ENCODE measurements around the gene DNAAF9.
"Not testable (repeated sequence)": the region's sequence is repeated elsewhere in the genome, so short reads cannot be mapped to it uniquely, and the experiment has no call there.

Gene DNAAF9

DNA sequence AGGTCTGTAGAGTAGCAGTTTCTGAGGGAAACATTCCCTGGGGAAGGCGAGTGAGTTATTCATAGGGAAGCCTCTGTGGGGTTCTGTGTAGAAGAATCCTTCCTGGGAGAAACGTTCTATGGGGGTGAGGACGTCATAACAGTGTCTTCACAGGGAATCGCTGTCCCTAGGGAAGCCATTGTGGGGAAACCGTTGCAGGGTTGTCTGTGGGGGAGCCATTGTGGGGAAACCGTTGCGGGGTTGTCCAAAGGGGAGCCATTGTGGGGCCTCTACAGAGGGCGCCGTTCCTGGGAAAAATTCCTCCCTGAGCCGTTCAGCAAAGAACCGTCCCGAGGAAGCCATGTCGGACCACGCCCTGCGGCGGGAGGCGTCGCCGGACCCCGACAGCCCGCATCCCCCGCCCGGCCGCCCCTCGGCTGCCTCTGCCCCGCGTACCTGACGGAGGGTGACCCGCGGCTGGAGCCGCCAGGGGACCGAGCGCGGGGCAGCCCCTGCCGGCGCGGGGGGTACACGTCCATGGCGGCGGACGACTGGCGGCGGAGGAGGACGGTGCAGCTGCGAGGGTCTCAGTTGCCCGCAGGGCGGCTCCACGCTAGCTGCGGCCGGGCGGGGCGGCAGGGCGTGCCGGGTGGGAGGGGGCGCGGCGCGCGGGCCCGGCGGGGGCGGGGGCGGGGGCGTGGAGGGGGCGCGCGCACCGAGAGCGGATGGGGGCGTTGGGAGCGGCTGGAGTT is at the start of gene DNAAF9:
Gene DNAAF9 (minus strand): TSS at position 630 of the 731 bp plus-strand sequence. CDS start 112 bp downstream, at position 518.
- peak in 1 of 3 experiments; percentile 38 for DNase-seq (ENCODE audit: low read depth in 3 of 3)

DNA sequence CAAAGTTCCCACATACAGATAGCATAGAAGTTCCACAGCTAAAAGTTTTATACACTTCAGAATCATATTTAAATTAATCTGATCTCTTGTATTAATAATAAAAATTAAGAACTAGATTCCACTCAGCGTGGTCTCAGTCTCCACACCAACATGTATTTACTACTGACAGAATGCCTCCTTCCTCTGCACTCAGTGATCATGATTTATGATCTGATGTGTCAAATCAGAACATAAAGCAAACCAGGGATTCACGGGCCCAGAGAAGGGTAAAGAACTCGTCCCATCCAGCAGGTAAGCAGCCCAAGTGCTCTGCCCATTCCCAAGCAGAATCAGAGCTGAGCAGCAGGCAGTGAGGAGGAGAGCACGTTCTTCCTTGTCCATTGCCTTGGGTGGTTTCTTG is 49.2 kb upstream of the DNAAF9 start:
- DNase-seq (ENCODE audit: low read depth in 3 of 3) = no peak

DNA sequence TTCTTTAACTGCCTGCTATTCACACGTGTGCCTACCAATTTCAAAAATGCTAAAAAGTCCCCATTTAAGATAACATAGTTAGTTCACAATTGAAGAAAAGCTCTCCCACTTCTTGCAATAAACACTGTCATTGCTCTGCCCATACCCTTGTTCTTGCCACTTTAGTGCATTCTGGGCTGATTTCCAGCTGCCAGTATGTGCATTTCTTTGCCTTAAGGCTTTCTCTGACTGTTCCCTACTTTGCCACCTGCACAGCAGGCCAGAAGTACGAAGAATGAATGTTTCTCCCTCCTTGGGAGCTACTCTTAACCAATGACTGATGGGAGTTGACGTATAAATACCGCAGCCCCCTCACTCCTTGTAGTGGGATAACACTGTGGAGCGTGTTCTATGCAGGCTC is 47.4 kb upstream of the DNAAF9 start:
- DNase-seq (ENCODE audit: low read depth in 3 of 3) = no peak

DNA sequence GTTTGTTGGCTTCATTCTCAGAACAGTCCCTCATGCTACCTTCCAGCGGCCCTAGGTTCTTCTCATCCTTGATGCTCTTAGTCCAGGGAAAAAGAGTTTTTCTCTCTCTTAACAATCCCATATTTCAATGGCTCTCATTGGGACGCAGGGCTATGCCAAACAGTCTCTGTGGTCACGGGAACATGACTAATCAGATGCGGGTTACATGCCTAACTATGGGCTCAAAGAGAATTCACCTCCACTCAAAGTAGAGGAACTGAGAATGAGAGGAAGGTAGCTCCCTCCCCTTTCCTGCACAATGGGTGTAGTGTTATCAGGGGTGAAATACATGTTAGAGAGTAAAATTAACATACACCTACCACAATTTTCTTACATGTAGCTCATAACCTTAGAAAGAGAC is 45.2 kb upstream of the DNAAF9 start:
- DNase-seq (ENCODE audit: low read depth in 3 of 3) = no peak

DNA sequence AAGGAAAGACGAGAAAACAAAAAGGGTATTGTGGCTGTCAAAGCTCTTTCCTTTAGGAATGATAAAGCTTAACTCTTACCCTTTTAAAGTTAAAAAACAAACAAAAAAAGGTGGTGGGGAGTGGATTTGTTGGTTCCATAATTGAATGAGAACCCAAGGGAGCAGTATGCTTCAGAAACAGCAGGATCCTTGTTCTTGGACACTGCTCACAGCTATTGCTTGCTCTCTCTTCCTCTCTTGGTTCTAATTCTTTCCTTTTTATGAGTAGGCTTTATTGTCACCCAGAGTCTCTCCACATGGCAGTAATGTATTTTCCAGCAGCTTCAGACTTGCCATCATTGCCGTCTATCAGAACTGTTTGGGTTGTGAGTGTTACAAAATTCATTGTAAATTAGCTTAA is 44.7 kb upstream of the DNAAF9 start:
- no peak for DNase-seq (ENCODE audit: low read depth in 3 of 3)

DNA sequence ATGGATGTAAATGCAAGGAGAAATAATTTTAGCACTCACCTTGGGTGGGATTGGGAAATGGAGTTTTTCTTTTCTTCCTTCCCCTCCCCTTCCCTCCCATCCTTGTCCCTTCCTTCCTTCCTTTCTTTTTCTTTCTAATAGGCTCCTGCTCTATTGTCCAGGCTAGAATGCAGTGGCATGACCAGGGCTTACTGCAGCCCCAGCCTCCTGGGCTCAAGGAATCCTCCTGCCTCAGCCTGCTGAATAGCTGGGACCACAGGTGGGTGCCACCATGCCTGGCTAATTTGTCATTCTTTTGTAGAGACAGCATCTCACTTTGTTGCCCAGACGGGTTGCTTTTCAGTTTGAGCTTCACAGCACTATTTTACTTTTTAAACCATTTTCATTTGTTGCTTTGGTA is 41.9 kb upstream of the DNAAF9 start:
- DNase-seq (ENCODE audit: low read depth in 3 of 3) = no peak

DNA sequence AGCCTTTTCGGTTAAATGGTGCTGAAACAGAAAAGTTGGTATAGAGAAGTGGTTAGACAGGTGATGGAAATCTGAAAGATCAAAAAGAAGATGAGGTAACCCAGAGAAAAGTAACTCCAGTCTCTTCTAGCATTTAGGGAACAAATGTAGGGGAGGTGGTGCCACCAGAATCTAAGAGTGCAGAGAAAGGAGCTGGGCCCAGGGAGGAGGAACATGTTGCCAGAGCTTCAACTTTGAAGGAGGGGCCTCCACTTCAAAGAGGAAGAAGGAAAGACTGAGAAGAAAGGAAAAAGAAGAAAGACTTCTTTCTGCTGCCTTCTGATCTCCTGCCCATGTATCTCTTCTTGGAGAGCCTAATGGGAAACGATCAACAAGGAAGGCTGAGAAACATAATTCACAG is 39.9 kb upstream of the DNAAF9 start:
- no peak for DNase-seq (ENCODE audit: low read depth in 3 of 3)

DNA sequence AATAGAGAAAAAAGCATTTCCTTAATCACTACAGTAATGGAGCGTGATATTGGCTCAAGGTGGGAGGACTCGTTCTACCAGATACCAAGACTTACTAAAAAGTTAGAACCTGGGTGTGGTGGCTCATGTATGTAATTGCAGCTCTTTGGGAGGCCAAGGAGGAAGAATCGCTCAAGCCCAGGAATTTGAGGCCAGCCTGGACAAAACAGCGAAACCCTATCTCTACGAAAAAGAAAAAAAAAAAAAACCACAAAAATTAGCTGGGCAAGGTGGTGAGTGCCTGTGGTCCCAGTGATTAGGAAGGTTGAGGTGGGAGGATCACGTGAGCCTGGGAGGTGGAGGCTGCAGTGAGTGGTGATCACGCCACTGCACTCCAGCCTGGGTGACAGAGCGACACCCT is 39.3 kb upstream of the DNAAF9 start:
- DNase-seq (ENCODE audit: low read depth in 3 of 3) = no peak

DNA sequence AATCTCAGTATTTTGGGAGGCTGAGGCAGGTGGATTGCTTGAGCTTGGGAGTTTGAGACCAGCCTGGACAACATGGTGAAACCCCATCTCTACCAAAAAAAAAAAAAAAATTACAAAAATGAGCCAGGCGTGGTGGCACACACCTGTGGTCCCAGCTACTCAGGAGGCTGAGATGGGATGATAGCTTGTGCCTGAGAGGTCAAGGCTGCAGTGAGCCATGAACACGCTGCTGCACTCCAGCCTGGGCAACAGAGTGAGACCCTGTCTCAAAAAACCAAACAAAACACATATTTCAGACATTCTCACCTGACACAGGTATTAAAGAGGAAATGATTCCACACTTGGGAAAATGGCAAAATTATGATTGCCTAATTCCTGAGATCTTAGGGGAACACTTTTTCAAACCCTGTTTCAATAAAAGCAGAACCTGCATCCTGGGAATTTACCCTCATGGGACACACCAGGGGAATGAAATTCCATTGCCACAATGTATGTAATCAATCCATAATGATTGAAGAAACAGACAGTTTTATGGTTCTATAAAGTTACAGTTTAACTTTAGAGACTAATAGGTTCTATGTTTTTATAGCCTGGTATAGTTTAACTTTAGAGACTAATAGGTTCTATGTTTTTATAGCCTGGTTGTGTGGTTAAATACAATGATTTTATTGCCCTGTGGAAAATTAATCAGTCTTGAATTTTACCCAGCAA is 29.6 kb upstream of the DNAAF9 start:
- no peak for DNase-seq (ENCODE audit: low read depth in 3 of 3)

DNA sequence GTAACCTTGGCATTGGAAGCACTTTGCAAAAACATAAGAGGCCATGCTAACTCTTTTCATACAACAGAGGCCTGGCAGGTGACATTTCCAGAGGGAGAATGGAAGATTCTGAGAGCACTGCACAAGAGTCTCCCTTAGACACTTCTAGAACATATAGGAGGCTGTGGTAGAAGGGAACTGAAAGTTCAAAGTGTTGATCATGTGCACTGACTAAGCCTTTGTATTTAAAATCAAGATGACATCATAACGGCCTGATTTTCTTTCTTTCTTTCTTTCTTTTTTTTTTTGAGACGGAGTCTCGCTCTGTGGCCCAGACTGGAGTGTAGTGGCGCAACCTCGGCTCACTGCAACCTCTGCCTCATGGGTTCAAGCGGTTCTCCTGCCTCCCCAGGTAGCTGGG is 26.8 kb upstream of the DNAAF9 start:
- DNase-seq (ENCODE audit: low read depth in 3 of 3) = no peak

DNA sequence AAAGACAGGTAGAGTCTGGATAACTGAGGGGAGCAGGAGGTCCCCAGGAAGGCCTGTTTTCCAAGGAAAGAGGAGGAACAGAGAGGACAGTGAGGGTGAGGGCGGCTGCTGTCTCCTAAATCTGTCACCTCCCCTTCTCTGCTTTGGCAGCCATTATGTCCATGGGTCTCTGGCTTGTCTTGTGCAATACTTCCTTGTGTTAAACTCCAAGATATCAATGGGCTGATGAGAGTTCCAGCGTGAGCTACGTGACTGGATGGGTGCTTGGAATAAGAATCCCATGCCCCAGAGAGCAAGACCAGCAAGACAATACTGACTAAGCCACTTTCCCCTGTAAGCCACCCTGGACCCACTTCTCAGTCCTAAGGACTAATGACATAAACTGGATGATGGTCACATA is 26.3 kb upstream of the DNAAF9 start:
- no peak for DNase-seq (ENCODE audit: low read depth in 3 of 3)

DNA sequence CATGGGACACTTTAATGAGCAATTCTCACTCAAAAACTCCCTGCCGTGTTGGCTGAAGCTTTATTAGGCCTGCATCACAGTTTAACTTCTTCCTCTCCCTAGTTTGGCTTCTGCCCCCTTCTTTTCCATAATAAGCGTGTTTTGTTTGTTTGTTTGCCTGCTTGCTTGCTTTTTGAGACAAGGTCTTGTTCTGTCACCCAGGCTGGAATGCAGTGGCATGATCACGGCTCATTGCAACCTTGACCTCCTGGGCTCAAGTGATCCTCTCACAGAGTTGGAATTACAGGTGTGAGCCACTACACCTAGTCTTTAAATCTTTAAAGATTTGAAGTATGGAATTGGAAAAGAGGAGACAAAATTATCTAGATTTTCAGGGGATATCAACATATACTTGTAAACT is 25.4 kb upstream of the DNAAF9 start:
- no peak for DNase-seq (ENCODE audit: low read depth in 3 of 3)

DNA sequence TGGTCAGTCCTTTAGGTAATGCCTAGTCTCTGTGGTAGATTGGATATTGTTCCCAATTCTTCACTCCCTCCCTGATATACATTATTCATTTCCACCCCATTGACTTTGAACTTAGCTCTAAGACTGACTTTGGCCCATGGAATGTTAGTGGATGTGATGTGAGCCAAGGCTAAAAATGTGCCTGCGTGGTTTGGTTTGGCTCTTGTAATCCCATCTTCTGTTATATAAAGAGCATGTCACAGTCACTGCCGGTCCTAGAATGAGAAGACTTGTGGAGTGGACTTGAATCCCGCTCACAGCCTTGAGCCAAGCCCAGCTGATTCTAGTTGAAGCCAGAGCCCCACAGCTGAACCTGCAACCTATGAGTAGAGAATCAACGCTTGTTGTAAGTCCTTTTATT is 23.6 kb upstream of the DNAAF9 start:
- no peak for DNase-seq (ENCODE audit: low read depth in 3 of 3)

DNA sequence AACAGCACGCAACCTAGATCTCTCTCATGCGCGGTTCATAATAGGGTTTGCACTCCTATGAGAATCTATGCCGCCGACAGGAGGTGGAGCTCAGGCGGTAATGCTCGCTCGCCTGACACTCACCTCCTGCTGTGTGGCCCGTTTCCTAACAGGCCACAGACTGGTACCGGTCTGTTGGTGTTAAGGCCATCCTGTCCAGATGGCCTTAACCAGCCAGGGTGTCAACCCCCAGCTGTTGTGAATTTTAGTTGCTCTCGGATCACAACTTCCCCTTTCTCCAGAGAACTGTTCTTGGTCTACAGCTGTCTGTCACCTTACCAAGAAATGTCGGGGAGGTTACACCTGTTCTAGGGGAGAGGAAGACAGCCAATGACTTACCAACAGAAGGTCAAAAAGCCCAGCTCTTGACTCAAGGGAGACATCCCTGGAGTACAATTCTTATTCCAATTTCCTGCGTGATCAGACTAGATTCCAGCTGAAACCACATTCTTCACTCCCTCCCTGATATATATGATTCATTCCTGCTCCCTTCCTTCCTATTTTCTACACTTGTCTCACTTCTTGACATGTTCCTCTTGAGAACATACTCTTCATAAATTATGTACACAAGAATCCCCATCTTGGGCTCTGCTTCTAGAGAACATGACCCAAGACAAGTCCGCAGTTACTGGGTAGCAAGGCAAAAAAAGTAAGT is 23.1 kb upstream of the DNAAF9 start:
- DNase-seq (ENCODE audit: low read depth in 3 of 3) = no peak

DNA sequence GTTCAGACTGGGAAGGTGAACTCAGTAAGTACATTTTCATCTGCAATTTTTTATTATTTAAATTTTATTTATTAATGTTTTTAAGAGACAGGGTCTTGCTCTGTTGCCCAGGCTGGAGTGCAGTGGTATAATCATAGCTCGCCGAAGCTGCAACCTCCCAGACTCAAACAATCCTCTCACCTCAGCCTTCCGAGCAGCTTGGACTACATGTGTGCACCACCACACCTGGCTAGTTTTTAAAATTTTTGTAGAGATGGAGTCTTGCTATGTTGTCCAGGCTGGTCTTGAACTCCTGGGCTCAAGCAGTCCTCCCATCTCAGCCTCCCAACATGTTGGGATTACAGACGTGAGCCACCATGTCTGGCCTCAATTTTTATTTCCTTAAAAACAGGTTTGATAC is 19.3 kb upstream of the DNAAF9 start:
- not testable (repeated sequence) for DNase-seq (ENCODE audit: low read depth in 3 of 3)

DNA sequence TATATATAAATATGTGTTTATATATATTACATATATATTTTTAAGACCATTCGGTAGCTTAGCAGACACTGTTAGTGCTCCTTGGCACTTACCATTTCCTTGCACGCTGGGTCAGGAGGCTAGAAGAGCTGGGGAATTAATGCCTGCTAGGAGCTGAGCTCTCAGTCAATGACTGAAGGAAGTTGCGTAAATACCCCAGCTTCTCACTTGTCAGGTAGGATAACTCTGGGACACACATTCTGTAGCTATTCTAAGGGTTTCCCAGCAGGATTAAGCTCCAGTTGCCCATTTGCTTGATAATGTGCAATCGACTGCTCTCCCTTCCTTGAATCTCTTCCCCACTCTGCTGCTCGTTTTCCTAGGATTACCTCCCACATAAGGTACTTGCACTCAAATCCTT is 15.7 kb upstream of the DNAAF9 start:
- DNase-seq (ENCODE audit: low read depth in 3 of 3) = no peak

DNA sequence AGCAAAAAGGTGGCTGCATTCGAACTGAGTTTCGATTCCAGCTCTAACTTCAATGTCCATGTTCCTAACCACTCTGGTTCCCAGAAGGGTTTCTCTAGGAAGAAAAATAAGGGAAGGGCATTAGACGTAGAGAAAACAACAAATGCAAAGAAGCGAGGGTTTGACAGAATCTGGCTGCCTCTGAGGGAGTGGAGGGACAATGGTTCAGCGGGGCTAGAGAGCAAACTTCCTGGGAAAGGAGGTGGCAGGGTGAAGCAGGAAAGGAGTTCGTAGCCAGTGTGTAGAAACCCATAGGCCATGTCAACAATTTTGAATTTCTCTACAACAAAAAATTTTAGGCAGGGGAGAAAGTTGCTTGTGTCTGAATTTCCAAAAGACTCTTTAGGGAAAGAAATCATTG is 14.5 kb upstream of the DNAAF9 start:
- no peak for DNase-seq (ENCODE audit: low read depth in 3 of 3)

DNA sequence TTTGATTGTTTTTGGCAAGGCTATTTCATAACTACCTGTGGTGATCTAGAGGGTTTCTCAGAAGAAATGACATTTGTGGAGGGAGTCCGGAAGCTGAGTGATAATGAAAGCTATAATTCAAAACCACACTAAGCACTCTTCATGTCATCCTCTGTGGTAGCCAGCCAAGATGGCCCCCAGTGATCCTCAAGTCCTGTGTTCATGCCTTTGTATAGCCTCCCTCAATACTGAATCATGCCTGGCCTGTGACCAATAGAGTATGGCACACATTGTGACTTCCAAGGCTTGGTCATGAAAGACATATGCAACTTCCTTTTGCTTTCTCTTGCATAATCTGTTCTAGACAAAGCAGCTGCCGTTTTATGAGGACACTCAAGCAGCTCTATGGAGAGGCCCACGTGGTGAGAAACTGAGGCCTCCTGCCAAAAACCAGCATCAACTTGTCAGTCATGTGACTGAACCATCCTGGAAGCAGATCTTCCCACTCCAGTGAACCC is 12.8 kb upstream of the DNAAF9 start:
- DNase-seq (ENCODE audit: low read depth in 3 of 3) = peak in 2 of 3 experiments; percentile 28 to 32

DNA sequence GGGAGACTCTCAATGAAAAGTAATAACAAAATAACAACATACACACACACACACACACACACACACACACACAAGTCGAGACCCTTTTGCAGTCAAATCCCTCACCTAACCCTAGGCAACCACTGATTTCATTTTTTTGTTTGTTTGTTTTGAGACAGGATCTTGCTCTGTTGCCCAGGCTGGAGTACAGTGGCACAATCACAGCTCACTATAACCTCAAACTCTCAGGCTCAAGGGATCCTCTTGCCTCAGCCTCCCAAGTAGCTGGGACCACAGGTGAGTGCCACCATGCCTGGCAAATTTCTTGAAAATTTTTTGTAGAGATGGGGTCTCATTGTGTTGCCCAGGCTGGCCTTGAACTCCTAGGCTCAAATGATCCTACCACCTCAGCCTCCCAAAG is 10.7 kb upstream of the DNAAF9 start:
- DNase-seq (ENCODE audit: low read depth in 3 of 3) = not testable (repeated sequence)

DNA sequence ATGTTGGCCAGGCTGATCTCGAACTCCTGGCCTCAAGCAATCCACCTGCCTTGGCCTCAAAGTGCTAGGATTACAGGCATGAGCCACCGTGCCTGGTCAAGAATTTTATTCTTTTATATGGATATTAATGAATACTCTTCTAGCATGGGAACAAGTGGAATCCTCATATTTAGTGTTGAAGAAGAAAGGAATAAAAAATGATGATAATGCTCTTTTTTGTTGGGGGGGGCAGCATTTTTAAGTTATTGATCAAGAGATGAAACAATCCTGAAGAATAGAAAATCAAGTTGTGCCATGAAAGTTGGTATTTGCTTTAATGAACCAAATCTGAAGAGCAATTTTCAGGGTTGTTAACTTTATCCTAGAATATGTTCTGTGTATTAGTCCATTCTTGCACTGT is 6.7 kb upstream of the DNAAF9 start:
- DNase-seq (ENCODE audit: low read depth in 3 of 3) = no peak

DNA sequence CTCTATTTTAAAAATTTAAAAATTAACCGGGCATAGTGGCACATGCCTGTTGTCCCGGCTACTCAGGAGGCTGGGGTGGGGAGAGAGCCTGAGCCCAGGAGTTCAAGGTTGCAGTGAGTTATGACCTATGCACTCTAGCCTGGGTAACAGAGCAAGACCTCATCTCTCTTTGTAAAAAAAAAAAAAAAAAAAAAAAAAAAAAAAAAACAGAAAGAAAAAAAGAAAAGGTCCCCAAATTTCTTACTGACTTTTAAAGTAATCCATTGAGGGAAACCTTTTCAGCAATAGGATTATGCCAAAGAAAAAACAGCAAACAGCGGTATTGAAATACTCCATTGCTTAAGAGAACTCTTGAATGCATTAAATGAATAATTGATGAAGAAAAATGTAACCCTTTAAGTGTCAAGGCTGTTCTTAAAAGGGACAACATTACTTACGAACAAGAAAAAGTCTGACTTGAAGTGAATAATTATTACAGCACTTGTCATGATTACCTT is 6.0 kb upstream of the DNAAF9 start:
- no peak for DNase-seq (ENCODE audit: low read depth in 3 of 3)

DNA sequence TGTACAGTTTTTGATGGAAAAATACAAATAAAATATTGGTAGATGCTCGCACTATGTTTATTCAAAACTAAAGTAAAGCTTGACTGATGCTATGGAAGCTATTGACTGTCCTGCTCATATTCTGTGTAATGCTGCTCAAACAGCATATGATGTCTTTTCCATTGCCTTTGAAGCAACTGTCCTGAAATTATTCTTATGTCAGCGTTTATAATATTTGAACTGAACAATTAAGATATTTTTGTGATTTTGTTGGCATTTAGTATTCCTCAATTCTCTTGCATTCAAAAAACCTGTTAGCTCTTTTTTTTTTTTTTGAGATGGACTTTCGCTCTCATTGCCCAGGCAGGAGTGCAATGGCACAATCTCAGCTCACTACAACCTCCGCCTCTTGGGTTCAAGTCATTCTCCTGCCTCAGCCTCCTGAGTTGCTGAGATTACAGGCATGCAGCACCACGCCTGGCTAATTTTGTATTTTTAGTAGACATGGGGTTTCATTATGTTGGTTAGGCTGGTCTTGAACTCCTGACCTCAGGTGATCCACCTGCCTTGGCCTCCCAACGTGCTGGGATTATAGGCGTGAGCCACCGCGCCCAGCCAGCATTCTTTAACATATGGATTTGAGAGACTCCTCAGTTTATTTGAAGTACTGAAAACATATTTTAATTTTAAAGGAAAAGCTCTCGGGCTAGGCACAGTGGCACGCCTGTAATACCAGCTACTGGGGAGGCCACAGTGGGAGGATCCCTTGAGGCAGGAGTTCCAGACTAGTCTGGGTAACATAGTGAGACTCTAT is 5.3 kb upstream of the DNAAF9 start:
- no peak for DNase-seq (ENCODE audit: low read depth in 3 of 3)

Measured in stimulated activated CD4-positive, alpha-beta T cell treated with anti-CD3 and anti-CD28 coated beads, TNF-alpha, amount 100 ng/mL, for 24 hours (primary cell).